GM10248 (cell line): ENCODE measurements around the gene GAGE12J.
"Not testable (repeated sequence)": the region's sequence is repeated elsewhere in the genome, so short reads cannot be mapped to it uniquely, and the experiment has no call there.

ENCODE experiments used
- CTCF ChIA-PET: fragments of 300-600 bp; sonication (Branson Sonifier 250); formaldehyde crosslinking; extraction: SDS; loops from one replicate; lab custom pipeline; 2021; ENCODE audit warnings: antibody characterized with exemption; lab: Yijun Ruan, JAX
- POLR2A ChIA-PET: fragments of 350-650 bp; sonication (Branson Sonifier 250); formaldehyde crosslinking; extraction: SDS; loops from one replicate; lab custom pipeline; 2020; ENCODE audit warnings: antibody characterized with exemption; lab: Yijun Ruan, JAX
- DNase-seq: peaks from one replicate; pipeline ENCODE4 v3.0.0; 2012; ENCODE audit errors: extremely low spot score
- TF ChIP-seq, protein P1 (sequence below): IDR thresholded peaks from 2 replicates; pipeline ENCODE4 v1.5.1; 2012; ENCODE audit warnings: mild to moderate bottlenecking, low read depth; ENCODE audit errors: extremely low read depth, missing control alignments, control extremely low read depth

GAGE12J gene

DNA sequence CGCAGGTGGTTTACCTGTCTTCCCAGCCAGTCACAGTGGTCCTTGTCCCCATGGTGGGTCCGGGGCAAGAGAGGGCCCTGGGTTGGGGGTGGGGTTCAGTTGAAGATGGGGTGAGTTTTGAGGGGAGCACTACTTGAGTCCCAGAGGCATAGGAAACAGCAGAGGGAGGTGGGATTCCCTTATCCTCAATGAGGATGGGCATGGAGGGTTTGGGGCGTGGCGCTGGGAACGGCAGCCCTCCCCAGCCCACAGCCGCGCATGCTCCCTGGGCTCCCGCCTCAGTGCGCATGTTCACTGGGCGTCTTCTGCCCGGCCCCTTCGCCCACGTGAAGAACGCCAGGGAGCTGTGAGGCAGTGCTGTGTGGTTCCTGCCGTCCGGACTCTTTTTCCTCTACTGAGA, at the start of gene GAGE12J:
GAGE12J (plus strand) TSS at position 301 of the 400 bp plus-strand sequence. CDS start 1,157 bp downstream, outside the sequence.
- CTCF ChIA-PET, POLR2A ChIA-PET, DNase-seq: not testable (repeated sequence)

GRCh38 chrX:49272421-49272820, 49.4 kb upstream of the GAGE12J start:
- TF ChIP-seq, protein P1, sequence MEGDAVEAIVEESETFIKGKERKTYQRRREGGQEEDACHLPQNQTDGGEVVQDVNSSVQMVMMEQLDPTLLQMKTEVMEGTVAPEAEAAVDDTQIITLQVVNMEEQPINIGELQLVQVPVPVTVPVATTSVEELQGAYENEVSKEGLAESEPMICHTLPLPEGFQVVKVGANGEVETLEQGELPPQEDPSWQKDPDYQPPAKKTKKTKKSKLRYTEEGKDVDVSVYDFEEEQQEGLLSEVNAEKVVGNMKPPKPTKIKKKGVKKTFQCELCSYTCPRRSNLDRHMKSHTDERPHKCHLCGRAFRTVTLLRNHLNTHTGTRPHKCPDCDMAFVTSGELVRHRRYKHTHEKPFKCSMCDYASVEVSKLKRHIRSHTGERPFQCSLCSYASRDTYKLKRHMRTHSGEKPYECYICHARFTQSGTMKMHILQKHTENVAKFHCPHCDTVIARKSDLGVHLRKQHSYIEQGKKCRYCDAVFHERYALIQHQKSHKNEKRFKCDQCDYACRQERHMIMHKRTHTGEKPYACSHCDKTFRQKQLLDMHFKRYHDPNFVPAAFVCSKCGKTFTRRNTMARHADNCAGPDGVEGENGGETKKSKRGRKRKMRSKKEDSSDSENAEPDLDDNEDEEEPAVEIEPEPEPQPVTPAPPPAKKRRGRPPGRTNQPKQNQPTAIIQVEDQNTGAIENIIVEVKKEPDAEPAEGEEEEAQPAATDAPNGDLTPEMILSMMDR: no peak
- no peak for DNase-seq
- POLR2A ChIA-PET: no interaction called here
- CTCF ChIA-PET: interaction anchor here (1.2 kb wide), 1 partner anchor 19 kb away, joined by 3 read pairs; no protein-coding TSS in a partner anchor

DNA sequence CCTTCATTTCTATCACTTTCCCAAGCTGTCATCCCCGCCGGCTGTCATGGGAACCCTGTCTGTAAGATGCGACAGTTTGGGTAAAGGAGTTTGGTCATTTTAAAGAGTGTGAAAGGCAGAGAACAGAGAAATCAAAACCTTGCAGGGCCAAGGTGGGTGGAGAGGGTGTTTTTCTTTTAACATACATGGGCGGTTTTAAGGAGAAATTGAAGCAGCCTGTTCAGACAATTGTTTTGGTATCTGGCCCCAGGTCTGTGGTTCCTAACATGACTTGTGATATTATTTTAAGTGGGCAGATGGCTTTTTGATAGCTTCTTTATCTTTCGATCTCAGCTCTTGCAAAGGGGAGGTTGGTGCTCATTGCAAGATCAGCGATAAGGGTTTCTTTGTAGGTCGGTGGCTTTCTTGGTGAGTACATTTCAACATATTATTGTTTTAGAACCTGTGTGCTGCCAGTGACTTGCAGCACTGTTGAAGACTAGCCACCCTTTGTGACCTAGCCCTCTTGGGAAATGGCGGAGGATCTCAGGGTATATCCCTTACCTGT, 48.6 kb upstream of the GAGE12J start:
- DNase-seq: no peak
- ChIA-PET POLR2A (no interaction called here), CTCF (interaction anchor here (0.7 kb wide), 1 partner anchor 8 kb away, joined by 3 read pairs; no protein-coding TSS in a partner anchor)
- TF ChIP-seq, protein P1: no peak

- POLR2A ChIA-PET: no interaction called here
- DNase-seq: no peak
- TF ChIP-seq, protein P1: no peak
- CTCF ChIA-PET: interaction anchor here (1.1 kb wide), 1 partner anchor 15 kb away, joined by 3 read pairs; no protein-coding TSS in a partner anchor
Measured at GRCh38 chrX:49276207-49276606, 45.6 kb upstream of the GAGE12J start.

DNA sequence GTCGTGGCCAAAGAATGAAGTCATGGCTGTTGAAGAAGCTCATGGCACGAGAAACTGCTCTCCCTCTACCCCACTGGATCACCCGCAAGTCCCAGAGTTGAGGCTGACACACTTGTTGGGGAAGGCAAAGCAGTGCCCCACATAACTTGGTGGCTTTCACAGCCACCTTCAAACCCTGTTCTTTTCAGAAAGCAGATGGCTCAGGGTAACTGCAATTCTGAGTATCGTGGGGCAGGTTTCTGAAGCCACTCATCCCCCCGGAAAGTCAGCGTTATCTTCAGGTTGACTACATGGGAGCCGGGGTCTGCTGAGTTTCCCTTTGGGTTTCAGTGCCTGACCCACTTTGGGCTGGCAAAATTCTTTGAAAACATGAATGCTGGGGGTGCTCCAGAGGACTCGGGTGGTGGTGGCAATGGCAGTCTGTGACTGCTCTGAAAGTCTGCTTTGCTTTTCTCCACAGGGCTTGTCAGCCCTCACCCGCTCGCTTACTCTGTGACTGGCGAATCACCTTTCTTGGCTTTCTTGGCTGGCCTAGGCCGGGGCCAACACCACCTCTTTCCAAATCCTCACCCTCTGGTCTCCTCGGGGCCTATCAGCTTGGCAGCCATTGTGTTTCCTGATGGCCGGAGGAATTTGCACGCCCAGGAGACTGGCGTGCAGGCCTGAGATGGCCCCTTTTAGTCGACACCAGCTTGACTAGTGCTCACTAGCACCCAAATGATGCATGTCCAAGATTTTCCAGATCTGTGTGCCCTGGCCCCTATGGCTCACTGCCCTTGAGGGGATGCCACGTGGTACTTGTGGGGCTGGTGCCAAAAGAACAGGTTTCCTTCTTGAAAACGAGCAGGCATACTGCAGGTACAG, 44.9 kb upstream of the GAGE12J start:
- POLR2A ChIA-PET: no interaction called here
- CTCF ChIA-PET: interaction anchor here (1.1 kb wide), 1 partner anchor 14 kb away, joined by 3 read pairs; no protein-coding TSS in a partner anchor
- no peak for DNase-seq
- TF ChIP-seq, protein P1: no peak

DNA sequence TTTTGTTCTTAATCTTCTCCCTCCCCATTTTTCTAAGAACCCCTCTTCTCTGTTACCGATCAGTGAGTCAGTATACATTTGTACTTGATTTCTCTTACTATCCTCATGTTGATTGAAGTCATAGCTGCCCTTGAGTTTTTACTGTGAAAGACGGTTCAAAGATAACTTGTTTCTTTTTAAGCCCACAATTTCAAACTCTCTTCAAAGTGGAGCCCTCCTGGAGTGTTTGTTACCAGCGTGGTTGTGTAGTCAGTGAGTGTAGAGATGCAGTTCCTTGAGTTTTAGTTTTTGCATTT, 44.4 kb upstream of the GAGE12J start:
- POLR2A ChIA-PET: no interaction called here
- CTCF ChIA-PET: no interaction called here
- no peak for DNase-seq
- TF ChIP-seq, protein P1: no peak

- TF ChIP-seq, protein P1: no peak
- ChIA-PET CTCF (no interaction called here), POLR2A (no interaction called here)
- no peak for DNase-seq
Measured at GRCh38 chrX:49278081-49278480, 43.8 kb upstream of the GAGE12J start.
